Breast epithelium (tissue), 3 donors: Measurements from ENCODE around the gene ARG1.

Source experiments
- POLR2A ChIP-seq: fragments of 450-650 bp; IDR thresholded peaks from one replicate; pipeline ENCODE4 v1.6.1; 2016; ENCODE audit warnings: antibody characterized with exemption, mild to moderate bottlenecking, moderate library complexity
- TF ChIP-seq, protein P1 (sequence below), 3 donors: fragments of 450-650 bp; IDR thresholded peaks; one replicate each; pipeline ENCODE4 v1.5.1; 2016 to 2017; ENCODE audit warnings: antibody characterized with exemption in 3 of 3, mild to moderate bottlenecking in 3 of 3, moderate library complexity in 3 of 3

DNA sequence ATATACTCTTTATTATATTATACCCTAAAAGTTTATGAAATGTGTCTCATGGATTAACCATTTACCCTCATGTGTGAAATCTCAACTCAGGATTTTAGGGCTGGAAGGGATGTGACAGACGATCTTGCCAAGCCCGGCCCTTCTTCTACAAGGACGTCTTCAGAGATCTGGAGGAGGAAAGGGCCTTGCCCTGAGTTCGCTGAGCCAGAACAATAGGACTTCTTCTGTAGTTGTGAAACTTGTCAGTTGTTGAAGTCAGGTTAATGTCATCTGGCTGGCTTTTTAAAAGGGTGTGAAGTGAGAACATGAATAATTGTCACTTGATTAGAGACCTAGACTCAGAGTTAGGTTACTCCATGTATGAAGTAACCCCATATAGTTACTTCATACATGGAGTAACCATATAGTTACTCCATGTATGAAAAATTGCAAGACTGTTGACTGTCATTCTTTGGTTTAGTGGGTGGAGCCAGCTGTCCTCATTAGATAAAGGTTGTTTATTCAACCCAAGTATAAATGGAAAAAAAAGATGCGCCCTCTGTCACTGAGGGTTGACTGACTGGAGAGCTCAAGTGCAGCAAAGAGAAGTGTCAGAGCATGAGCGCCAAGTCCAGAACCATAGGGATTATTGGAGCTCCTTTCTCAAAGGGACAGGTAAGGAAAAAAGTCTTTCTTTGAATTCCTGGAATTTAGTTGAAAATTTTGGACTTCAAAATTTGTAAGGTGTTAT lies at the start of gene ARG1:
- TF ChIP-seq, protein P1, sequence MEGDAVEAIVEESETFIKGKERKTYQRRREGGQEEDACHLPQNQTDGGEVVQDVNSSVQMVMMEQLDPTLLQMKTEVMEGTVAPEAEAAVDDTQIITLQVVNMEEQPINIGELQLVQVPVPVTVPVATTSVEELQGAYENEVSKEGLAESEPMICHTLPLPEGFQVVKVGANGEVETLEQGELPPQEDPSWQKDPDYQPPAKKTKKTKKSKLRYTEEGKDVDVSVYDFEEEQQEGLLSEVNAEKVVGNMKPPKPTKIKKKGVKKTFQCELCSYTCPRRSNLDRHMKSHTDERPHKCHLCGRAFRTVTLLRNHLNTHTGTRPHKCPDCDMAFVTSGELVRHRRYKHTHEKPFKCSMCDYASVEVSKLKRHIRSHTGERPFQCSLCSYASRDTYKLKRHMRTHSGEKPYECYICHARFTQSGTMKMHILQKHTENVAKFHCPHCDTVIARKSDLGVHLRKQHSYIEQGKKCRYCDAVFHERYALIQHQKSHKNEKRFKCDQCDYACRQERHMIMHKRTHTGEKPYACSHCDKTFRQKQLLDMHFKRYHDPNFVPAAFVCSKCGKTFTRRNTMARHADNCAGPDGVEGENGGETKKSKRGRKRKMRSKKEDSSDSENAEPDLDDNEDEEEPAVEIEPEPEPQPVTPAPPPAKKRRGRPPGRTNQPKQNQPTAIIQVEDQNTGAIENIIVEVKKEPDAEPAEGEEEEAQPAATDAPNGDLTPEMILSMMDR (IDR thresholded peaks at IDR 0.05): no peak
- no peak for TF ChIP-seq POLR2A
